ENCODE measurements around the gene ZNF492. TPM values are rescaled to one million over a fixed set of nuclear protein-coding genes. Genes with fewer than 3 reads are reported as not detected.

Gene ZNF492
- 0.49 and 0.80 TPM in 2 replicates for total RNA-seq

GRCh38 chr19:22633706-22634449 lies at the start of gene ZNF492:
Gene ZNF492, plus strand, starts transcription at chr19:22634324. Its CDS starts 19,076 bp downstream, at chr19:22653400.

Other genes with a start within 250 kb of the ZNF492 start
- gene ZNF98, start 212.0 kb upstream of the ZNF492 start, total RNA-seq = not detected in 2 replicates
- gene ZNF99, start 149.8 kb downstream of the ZNF492 start, total RNA-seq = not detected in 2 replicates
- not detected in 2 replicates for gene ZNF723, start 198.0 kb downstream of the ZNF492 start, total RNA-seq